ENCODE measurements around the gene TOB2.

The TOB2 gene

GRCh38 chr22:41429951-41430332 is 16.7 kb downstream of the TOB2 start:
- in situ Hi-C loops (cut with MboI; ENCODE audit: low sequenced_read_pairs), result no loop called here

- in situ Hi-C loops (cut with MboI; ENCODE audit: low sequenced_read_pairs), result no loop called here
These were observed 17.2 kb downstream of the TOB2 start for GRCh38 chr22:41429232-41429950.

GRCh38 chr22:41425660-41426365 is 20.8 kb downstream of the TOB2 start:
- in situ Hi-C loops (cut with MboI; ENCODE audit: low sequenced_read_pairs), result no loop called here

- in situ Hi-C loops (cut with MboI; ENCODE audit: low sequenced_read_pairs), result no loop called here
These were observed 27.9 kb downstream of the TOB2 start for GRCh38 chr22:41418717-41419116.

- in situ Hi-C loops (cut with MboI; ENCODE audit: low sequenced_read_pairs), result no loop called here
These were observed 28.8 kb downstream of the TOB2 start for GRCh38 chr22:41417622-41418390.

- in situ Hi-C loops (cut with MboI; ENCODE audit: low sequenced_read_pairs), result no loop called here
These were observed 31.0 kb downstream of the TOB2 start for GRCh38 chr22:41415554-41415953.

GRCh38 chr22:41411021-41411851 is 35.4 kb downstream of the TOB2 start:
- in situ Hi-C loops (cut with MboI; ENCODE audit: low sequenced_read_pairs), result no loop called here

GRCh38 chr22:41410311-41410751 is 36.3 kb downstream of the TOB2 start:
- in situ Hi-C loops (cut with MboI; ENCODE audit: low sequenced_read_pairs), result no loop called here

GRCh38 chr22:41408665-41409064 is 37.9 kb downstream of the TOB2 start:
- in situ Hi-C loops (cut with MboI; ENCODE audit: low sequenced_read_pairs), result loop anchor here (10.0 kb wide), 1 partner anchor 106 kb away; no protein-coding TSS in a partner anchor

GRCh38 chr22:41407433-41407832 is 39.2 kb downstream of the TOB2 start:
- in situ Hi-C loops (cut with MboI; ENCODE audit: low sequenced_read_pairs), result loop anchor here (10.0 kb wide), 1 partner anchor 107 kb away; no protein-coding TSS in a partner anchor

- in situ Hi-C loops (cut with MboI; ENCODE audit: low sequenced_read_pairs), result loop anchor here (10.0 kb wide), 1 partner anchor 108 kb away; no protein-coding TSS in a partner anchor
These were observed 40.2 kb downstream of the TOB2 start for GRCh38 chr22:41406410-41406809.

GRCh38 chr22:41405588-41405987 is 41.0 kb downstream of the TOB2 start:
- in situ Hi-C loops (cut with MboI; ENCODE audit: low sequenced_read_pairs), result loop anchor here (10.0 kb wide), 1 partner anchor 109 kb away; no protein-coding TSS in a partner anchor

GRCh38 chr22:41403532-41404318 is 42.9 kb downstream of the TOB2 start:
- in situ Hi-C loops (cut with MboI; ENCODE audit: low sequenced_read_pairs), result loop anchor here (10.0 kb wide), 1 partner anchor 111 kb away; no protein-coding TSS in a partner anchor

- in situ Hi-C loops (cut with MboI; ENCODE audit: low sequenced_read_pairs), result loop anchor here (10.0 kb wide), 1 partner anchor 112 kb away; no protein-coding TSS in a partner anchor
These were observed 43.8 kb downstream of the TOB2 start for GRCh38 chr22:41402851-41403250.

GRCh38 chr22:41401781-41402648 is 44.6 kb downstream of the TOB2 start:
- in situ Hi-C loops (cut with MboI; ENCODE audit: low sequenced_read_pairs), result loop anchor here (10.0 kb wide), 1 partner anchor 113 kb away; no protein-coding TSS in a partner anchor

GRCh38 chr22:41398921-41399320 is 47.7 kb downstream of the TOB2 start:
- in situ Hi-C loops (cut with MboI; ENCODE audit: low sequenced_read_pairs), result no loop called here

- in situ Hi-C loops (cut with MboI; ENCODE audit: low sequenced_read_pairs), result no loop called here
These were observed 49.3 kb downstream of the TOB2 start for GRCh38 chr22:41397143-41397811.

Data from HL-60/S4 treated with phorbol 12-myristate 13-acetate at 8.2 ng/mL for 4 days and 3 days (cell line).